Erythroblast (primary cell): ENCODE measurements around the gene ARL15.

Source experiments
- GATA1 ChIP-seq: IDR thresholded peaks from 2 replicates; pipeline ENCODE4 v1.6.1; 2011; ENCODE audit warnings: low read depth, mild to moderate bottlenecking, control low read depth, low read length, moderate library complexity
- POLR2A ChIP-seq: IDR thresholded peaks from 2 replicates; pipeline ENCODE4 v1.6.1; 2011; ENCODE audit warnings: mild to moderate bottlenecking, low read length

- TF ChIP-seq POLR2A, result no peak
- no peak for TF ChIP-seq GATA1
Observed at GRCh38 chr5:54013556-54014194, 296.7 kb downstream of the ARL15 start.
